ENCODE results near the gene SH2D3C.

Gene SH2D3C

GRCh38 chr9:127777368-127777980 is 992 bp downstream of the SH2D3C start:
- Histone ChIP-seq H3K27me3 (peaks cover 0 to 3% of the 10 kb centered on the region in 2 donors), H3K36me3 (no peaks in the 10 kb centered on the region), H3K4me1 (no peaks in the 10 kb centered on the region), H3K9me3 (no peaks in the 10 kb centered on the region), H3K27ac (no peak overlapping the region), H3K4me3 (no peak overlapping the region)
- intact Hi-C loops (cut with DNase I; ENCODE audit: low total_unique reads): no loop called here
- TF ChIP-seq, protein P1, sequence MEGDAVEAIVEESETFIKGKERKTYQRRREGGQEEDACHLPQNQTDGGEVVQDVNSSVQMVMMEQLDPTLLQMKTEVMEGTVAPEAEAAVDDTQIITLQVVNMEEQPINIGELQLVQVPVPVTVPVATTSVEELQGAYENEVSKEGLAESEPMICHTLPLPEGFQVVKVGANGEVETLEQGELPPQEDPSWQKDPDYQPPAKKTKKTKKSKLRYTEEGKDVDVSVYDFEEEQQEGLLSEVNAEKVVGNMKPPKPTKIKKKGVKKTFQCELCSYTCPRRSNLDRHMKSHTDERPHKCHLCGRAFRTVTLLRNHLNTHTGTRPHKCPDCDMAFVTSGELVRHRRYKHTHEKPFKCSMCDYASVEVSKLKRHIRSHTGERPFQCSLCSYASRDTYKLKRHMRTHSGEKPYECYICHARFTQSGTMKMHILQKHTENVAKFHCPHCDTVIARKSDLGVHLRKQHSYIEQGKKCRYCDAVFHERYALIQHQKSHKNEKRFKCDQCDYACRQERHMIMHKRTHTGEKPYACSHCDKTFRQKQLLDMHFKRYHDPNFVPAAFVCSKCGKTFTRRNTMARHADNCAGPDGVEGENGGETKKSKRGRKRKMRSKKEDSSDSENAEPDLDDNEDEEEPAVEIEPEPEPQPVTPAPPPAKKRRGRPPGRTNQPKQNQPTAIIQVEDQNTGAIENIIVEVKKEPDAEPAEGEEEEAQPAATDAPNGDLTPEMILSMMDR (IDR thresholded peaks at IDR 0.05): no peak
- no peak for DNase-seq

- H3K4me1 ChIP-seq: peaks cover 0 to under 1% (median 0%) of the 10 kb centered on the region in 4 donors
- H3K36me3 ChIP-seq: no peaks in the 10 kb centered on the region
- peaks cover 0 to 3% of the 10 kb centered on the region in 2 donors for H3K27me3 ChIP-seq
- no peaks in the 10 kb centered on the region for H3K9me3 ChIP-seq
- TF ChIP-seq, protein P1 (IDR thresholded peaks at IDR 0.05): no peak
- intact Hi-C loops (cut with DNase I; ENCODE audit: low total_unique reads): no loop called here
- peak overlapping the region in 1 of 2 donors; percentile 9 for H3K4me3 ChIP-seq
- no peak for DNase-seq
- no peak overlapping the region for H3K27ac ChIP-seq
Measured at GRCh38 chr9:127776924-127777289, 1.6 kb downstream of the SH2D3C start.

- TF ChIP-seq, protein P1 (IDR thresholded peaks at IDR 0.05): no peak
- H3K27me3 ChIP-seq: peaks cover 0 to 3% of the 10 kb centered on the region in 2 donors
- H3K4me3 ChIP-seq: peak overlapping the region in 1 of 2 donors; percentile 9
- DNase-seq: no peak
- intact Hi-C loops (cut with DNase I; ENCODE audit: low total_unique reads): no loop called here
- no peak overlapping the region for H3K27ac ChIP-seq
- peaks cover 0 to 4% (median 0%) of the 10 kb centered on the region in 4 donors for H3K4me1 ChIP-seq
- no peaks in the 10 kb centered on the region for H3K36me3 ChIP-seq
- H3K9me3 ChIP-seq: no peaks in the 10 kb centered on the region
Measured at GRCh38 chr9:127776195-127776923, 2.1 kb downstream of the SH2D3C start.

GRCh38 chr9:127773981-127774380 is 4.5 kb downstream of the SH2D3C start:
- Histone ChIP-seq H3K9me3 (no peaks in the 10 kb centered on the region), H3K4me1 (peaks cover 0 to 12% (median 9%) of the 10 kb centered on the region in 4 donors), H3K36me3 (no peaks in the 10 kb centered on the region), H3K4me3 (no peak overlapping the region), H3K27ac (no peak overlapping the region), H3K27me3 (peaks cover 0 to 3% of the 10 kb centered on the region in 2 donors)
- no peak for DNase-seq
- intact Hi-C loops (cut with DNase I; ENCODE audit: low total_unique reads): no loop called here
- TF ChIP-seq, protein P1 (IDR thresholded peaks at IDR 0.05): no peak

DNA sequence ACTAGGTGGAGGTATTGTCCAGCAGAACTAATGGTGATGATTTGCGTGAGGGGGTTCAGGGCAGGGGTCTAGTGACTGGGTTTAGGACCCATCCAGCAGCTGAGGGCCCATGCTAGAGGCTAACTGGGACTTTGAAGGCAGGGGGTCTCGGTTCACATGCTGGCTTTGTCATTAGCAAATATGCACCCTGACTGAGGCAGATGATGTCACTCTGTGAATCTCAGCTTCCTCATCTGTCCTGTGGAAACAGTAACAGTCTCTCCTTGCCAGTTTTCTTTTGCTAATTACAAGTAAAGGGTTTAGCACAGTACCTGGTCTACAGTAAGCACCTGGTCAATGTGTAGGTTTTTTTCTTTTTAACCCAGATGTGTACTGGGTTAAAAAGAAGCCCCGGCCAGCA is 5.2 kb downstream of the SH2D3C start:
- intact Hi-C loops (cut with DNase I; ENCODE audit: low total_unique reads): no loop called here
- no peak overlapping the region for H3K4me3 ChIP-seq
- H3K4me1 ChIP-seq: peaks cover 0 to 12% (median 9%) of the 10 kb centered on the region in 4 donors
- H3K27me3 ChIP-seq: peaks cover 0 to 3% of the 10 kb centered on the region in 2 donors
- TF ChIP-seq, protein P1 (IDR thresholded peaks at IDR 0.05): no peak
- H3K36me3 ChIP-seq: no peaks in the 10 kb centered on the region
- H3K9me3 ChIP-seq: no peaks in the 10 kb centered on the region
- no peak overlapping the region for H3K27ac ChIP-seq
- DNase-seq: no peak
